NCI-H2171 (cell line): Measurements from ENCODE around the gene CCR3.

Experiments used
- DNase-seq: peaks from one replicate; lab custom pipeline; 2025; lab: John Stamatoyannopoulos, UW

The CCR3 gene

DNA sequence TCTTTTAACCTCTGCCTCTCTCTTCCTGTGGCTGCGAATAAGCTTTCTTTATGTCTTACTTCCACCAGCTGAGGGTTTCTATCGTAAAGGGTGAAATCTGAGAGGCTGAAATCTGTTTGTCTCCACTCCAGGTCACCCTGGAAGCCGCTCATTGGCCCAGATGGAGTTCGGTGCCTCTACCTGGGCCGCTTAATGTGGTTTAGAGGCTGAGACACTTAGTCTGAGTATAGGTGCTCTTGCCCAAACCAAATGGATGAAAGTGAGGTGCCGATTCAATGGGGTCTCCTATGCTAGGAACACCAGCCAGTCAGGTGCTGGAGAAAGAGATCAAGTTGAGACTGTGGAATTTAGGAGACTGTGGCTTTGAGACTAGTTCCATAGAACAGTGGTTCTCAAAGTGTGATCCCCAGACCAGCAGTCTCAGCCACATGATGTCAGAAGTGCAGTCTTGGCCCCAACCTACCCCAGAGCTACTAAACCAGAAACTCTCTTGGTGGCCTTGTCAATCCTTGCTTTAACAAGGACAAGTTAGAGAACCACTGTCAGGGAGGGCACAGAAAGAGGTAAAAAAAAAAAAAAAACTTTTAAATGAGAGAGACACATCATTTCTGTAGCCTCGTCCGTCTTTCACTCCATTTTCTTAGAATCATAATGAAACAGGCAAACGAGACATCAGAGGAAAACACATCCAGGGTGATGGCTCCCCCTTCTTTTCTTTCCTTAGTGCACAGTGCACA is 56.8 kb downstream of the CCR3 start:
- no peak for DNase-seq

DNA sequence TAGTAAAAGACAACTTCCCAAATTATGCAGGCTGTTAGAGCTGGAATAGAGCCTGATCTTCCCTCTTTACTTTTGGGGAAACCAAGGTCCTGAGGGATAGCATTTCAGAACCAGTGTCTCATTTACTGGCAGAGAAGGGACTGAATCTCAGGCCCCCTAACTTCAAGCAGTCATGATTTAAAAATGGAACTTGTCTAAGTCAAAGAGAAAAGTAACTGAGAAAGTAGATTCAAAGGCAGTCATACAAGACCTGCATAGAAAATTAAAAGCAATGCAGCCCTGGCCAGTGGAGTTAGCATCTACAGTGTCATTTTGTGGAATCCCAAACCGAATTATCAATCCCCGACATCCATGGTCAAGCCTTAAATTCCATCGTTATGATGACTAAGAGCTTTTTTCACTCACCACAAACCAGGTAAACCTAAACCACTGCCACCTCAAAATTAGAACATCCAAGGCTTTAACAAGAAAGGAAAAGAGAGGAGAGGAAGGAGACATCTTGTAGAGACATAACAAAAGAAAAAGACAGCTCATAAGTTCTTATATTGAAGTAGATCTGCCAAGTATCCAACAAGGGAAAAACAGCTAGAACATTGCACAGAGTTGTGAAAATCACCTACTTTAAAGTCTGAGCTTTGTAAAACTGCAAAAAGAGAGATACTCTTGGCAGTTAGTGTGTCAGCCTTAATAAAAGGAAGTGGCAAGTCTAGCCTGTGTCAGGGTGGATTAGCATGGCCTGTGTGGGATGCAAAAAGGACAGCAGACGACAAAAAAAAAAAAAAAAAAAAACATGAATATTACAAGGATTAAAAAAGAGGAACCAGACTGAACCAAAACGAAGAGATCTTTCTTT is 57.6 kb downstream of the CCR3 start:
- DNase-seq = no peak

- DNase-seq = no peak
Measured at GRCh38 chr3:46300461-46300789, 58.2 kb downstream of the CCR3 start.

DNA sequence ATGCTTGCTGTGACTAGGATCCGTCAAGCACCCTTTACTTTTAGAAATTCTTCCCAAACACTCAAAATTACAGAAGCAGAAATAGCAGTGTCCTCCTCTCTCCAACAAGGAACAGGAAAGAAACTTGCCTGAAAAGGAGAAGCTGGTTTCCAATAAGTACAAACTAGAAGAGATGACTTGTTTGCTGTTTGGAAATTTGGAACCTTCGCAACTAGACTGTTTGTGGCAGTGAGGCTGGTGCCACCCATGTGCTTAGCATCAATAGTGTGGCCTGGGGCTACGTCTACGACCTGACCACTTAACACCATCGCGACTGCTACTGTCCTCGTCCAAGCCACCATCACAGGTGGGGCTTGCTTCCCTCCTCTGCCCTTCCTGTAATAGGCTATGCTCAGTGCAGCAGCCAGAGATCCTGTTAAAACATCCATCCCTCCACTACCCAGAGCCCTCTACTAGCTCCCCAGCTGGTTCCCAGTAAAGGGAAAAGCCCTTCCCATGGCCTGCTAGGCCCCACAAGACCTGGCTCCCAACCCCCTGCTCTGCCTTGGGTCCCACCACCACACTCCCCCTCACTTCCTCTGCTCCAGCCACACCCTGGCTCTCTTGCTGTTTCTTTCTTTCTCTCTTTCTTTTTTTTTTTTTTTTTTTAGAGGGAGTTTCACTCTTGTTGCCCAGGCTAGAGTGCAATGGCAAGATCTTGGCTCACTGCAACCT is 59.0 kb downstream of the CCR3 start:
- DNase-seq = no peak

- DNase-seq = no peak
Measured at GRCh38 chr3:46303240-46303639, 61.0 kb downstream of the CCR3 start.

GRCh38 chr3:46304739-46305138 is 62.5 kb downstream of the CCR3 start:
- DNase-seq = no peak

DNA sequence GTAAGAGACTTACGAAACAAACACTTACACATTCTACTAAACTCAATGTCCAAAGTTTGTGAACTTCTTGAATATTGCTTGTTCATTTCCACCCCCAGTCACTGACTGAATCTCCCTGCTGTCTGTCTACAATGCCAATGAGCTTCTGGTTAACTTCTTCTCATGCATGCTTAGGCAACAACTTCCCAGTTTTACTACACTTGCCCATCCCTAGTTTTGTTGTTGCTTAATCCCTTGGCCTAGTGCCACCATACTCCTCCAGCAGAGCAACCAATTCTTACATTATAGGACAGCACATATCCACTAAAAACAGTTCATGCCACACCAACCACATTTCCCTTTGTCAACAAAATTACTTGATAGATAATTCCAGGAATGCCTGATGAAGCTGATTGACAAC is 70.7 kb downstream of the CCR3 start:
- no peak for DNase-seq

GRCh38 chr3:46314517-46314916 is 72.3 kb downstream of the CCR3 start:
- no peak for DNase-seq

DNA sequence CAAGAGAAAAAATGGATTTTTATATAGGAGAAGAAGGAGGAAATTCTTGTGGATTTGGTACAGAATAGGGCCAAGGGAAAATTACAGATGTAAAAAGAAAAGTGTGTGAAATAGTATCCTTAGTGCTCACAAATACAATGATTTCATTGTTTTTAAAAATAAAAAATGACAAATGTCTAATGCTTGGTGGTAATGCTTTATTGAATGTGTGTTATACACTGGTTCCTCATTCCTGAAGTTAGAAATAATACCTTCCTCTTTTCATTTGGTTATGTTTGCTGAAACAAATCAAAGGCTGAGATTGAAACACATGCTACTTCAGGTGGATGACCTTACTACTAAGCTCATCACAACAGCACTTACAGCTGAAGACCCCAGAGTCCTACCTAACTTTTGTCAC is 73.9 kb downstream of the CCR3 start:
- DNase-seq = no peak
